Measurements from ENCODE around the gene CLSTN2.

GRCh38 chr3:140247775-140248174 is 312.8 kb downstream of the CLSTN2 start:
- TF ChIP-seq CTCF (conservative IDR thresholded peaks at IDR 0.05) = no peak
- TF ChIP-seq EZH2 (IDR thresholded peaks at IDR 0.05; ENCODE audit: low read depth) = no peak

Data from PC-9 (cell line).